HG03095 (cell line): ENCODE data around the gene ADGRL2.
"Not testable (repeated sequence)": the region's sequence is repeated elsewhere in the genome, so short reads cannot be mapped to it uniquely, and the experiment has no call there.

ENCODE experiments used
- ATAC-seq: cut with Tn5 transposase; IDR thresholded peaks from one replicate; pipeline ENCODE4 v1.9.1; 2021; ENCODE audit warnings: moderate library complexity; ENCODE audit not compliant: unreplicated experiment

ADGRL2 gene

GRCh38 chr1:81846630-81847029 is 45.9 kb downstream of the ADGRL2 start:
- ATAC-seq = no peak

DNA sequence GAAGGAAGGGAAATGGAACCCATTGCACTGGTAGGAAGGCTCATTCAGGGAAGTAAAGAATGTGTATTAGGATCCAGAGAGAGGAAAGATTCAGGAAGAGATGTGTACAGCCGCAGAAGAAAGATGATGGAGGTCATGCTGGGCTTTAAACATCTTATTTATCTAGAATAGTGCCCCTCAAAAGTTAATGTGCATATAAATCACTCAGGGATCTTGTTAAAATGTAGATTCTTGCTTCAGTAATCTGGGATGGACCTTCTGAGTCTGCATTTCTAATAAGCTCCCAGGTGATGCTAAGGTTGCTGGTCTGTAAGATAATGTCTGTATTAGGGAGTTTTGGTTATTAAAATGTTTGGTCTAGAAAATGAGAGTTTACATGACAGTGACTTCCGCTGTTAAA is 46.3 kb downstream of the ADGRL2 start:
- no peak for ATAC-seq

- ATAC-seq = no peak
Observed at GRCh38 chr1:81848880-81849682, 48.3 kb downstream of the ADGRL2 start.

DNA sequence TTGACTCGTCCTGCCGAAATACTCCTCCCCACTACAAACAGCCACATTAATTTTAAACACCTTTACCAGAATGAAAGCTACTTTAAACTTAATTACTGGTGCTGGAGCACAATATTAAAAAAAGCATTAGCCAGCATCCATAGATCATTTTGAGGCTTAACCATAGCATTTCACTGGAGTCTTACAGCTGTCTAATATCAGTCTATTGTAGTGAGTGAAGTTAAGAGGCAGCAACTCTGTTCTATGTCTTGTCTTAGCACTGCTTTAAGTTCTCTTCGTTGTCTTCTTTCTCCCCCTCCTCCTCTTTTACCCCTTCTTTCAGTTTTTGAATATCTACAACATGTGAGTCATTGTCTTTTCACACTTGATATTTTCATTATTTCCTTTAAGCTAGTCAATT is 49.3 kb downstream of the ADGRL2 start:
- no peak for ATAC-seq

- no peak for ATAC-seq
Observed at GRCh38 chr1:81850495-81850894, 49.8 kb downstream of the ADGRL2 start.

- ATAC-seq = no peak
Observed at GRCh38 chr1:81851217-81851616, 50.5 kb downstream of the ADGRL2 start.

GRCh38 chr1:81852961-81853360 is 52.2 kb downstream of the ADGRL2 start:
- ATAC-seq = no peak

GRCh38 chr1:81867235-81867634 is 66.5 kb downstream of the ADGRL2 start:
- ATAC-seq = no peak

GRCh38 chr1:81869307-81869706 is 68.6 kb downstream of the ADGRL2 start:
- no peak for ATAC-seq

GRCh38 chr1:81871091-81871490 is 70.4 kb downstream of the ADGRL2 start:
- not testable (repeated sequence) for ATAC-seq

DNA sequence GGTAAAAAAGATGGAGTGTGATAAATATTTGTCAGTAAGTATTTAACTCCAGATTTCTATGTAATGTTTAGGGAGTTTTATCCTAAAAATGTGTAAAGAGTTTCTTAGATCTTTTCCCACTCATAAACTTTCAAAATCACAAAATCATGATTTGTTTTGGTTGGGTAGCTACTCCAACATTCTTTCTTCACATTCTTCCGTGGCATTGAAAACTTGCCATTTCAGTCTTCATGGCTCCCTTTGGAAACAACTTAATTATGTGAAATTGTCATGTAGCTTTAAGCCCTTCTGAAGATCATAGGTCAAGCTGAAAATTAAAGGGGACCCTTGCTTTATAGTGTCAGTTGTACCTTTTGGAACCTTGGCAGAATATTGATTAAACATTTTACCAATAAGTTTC is 73.2 kb downstream of the ADGRL2 start:
- no peak for ATAC-seq

GRCh38 chr1:81874461-81874860 is 73.7 kb downstream of the ADGRL2 start:
- ATAC-seq = no peak

DNA sequence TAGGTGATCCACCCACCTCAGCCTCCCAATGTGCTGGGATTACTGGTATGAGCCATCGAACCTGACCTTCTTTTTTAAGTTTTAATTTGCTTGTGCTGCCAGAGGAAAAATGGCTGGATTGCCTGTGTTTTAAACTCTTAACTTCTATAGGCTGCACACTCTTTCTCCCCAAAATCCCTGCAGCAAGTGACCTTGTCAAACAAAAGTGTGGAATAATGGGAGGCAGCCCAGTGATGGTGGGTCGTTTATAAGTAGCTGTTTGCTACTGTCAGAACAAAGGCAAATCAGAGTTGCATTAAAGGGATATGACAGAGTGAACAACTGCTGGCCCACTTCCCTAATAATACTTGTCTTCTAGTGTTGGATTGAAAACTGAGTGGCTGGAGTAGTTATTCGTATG is 74.2 kb downstream of the ADGRL2 start:
- no peak for ATAC-seq

- no peak for ATAC-seq
Observed at GRCh38 chr1:81876901-81877733, 76.4 kb downstream of the ADGRL2 start.

GRCh38 chr1:81877940-81878339 is 77.2 kb downstream of the ADGRL2 start:
- no peak for ATAC-seq

- no peak for ATAC-seq
Observed at GRCh38 chr1:81878538-81878937, 77.8 kb downstream of the ADGRL2 start.

DNA sequence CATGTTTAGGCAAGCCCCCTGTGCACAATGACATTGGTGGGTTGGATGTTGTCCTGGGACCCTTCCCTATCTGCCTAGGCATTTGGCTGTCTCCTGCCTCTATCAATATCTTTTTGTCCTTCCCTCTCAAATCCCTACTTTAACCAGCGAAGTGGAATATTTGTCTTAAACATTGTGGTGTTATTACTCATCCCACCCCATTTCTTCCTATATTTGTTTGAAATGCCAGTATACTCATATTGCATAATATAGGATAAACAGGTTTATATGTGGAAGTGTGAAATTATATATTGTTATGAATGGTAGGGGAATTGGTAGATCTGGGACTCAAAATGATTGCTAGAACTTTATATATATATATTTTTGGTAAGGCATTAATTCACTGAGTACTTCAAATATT is 80.0 kb downstream of the ADGRL2 start:
- no peak for ATAC-seq

- no peak for ATAC-seq
Observed at GRCh38 chr1:81885291-81885690, 84.6 kb downstream of the ADGRL2 start.

DNA sequence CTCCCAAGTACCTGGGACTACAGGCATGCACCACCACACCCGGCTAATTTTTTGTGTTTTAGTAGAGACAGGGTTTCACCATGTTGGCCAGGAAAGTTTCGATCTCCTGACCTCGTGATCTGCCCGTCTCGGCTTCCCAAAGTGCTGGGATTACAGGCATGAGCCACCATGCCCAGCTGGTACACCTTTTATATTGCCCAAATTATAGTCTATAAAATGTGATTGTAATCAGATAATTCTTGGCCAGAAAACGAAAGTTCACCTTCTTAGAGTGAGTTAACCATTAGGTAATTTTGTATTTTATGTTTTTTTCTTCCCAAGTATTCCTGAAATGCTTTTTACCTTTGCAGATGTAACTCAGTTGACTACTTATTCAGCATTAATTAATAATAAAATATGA is 85.6 kb downstream of the ADGRL2 start:
- not testable (repeated sequence) for ATAC-seq

DNA sequence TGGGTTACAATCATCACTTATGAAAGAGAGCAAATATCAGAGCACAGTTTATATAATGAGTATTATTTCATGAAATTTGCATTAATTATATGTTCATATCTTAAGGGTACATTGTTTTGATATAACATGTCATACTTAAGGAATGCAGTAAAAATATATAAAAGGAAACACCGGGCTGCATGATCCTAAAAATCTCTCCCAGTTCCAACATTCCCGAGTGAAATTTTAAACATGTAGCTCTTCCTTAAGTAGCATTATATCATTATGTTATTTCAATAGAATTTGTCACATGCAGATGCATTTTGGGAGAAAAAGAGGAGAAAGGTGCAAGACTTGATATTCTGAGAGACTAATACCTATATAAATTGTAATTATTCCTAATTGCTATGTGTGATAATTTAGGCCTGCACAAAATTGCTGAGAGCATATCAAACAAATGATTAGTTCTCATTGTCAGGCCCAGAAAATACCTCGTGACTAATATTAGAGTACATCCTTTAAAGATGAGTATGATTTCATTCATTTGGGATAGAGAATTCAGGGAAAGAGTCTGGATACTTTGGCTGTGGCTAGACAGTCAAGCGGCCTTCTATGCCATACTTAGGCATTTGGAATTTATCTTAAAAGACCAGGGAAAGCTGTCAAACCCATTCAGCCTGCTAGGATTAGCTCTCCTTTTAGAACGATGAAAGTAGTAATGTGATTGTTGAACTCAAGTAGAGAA is 86.8 kb downstream of the ADGRL2 start:
- no peak for ATAC-seq

DNA sequence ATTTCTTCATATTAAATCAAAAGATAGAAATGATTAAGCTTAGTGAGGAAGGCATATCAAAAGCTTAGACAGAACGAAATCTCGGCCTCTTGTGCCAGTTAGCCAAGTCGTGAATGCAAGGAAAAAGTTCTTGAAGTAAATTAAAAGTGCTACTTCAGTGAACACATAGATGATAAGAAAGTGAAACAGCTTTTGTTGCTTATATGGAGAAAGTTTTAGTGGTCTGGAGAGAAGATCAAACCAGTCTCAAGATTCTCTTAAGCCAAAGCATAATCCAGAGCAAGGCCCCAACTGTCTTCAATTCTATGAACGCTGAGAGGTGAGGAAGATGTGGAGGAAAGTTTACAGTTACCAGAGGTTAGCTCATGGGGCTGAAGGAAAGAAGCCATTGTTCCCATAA is 88.4 kb downstream of the ADGRL2 start:
- no peak for ATAC-seq

GRCh38 chr1:81894867-81895266 is 94.1 kb downstream of the ADGRL2 start:
- no peak for ATAC-seq
